Keratinocyte (primary cell): ENCODE results near the gene SWT1.

Experiments
- CTCF ChIP-seq, 3 experiments: IDR thresholded peaks in 1 of 3; conservative IDR thresholded peaks in 1 of 3; optimal IDR thresholded peaks in 1 of 3; 2 replicates in 2 of 3; 3 replicates in 1 of 3; pipeline versions ENCODE3 to v1.5.1; 2011; ENCODE audit warnings: low read length in 3 of 3, mild to moderate bottlenecking in 3 of 3, moderate library complexity in 2 of 3, control low read depth in 1 of 3, inconsistent platforms in 1 of 3; ENCODE audit not compliant: insufficient read depth in 2 of 3; ENCODE audit errors: extremely low read depth in 1 of 3
- EZH2 ChIP-seq: IDR thresholded peaks from one replicate; pipeline ENCODE4 v1.6.1; 2012; ENCODE audit warnings: inconsistent platforms, mild to moderate bottlenecking, low read length, moderate library complexity

- TF ChIP-seq CTCF (optimal IDR thresholded peaks at IDR 0.05 in 1 of 3, IDR thresholded peaks at IDR 0.05 in 1 of 3, conservative IDR thresholded peaks at IDR 0.05 in 1 of 3; ENCODE audit: extremely low read depth in 1 of 3, insufficient read depth in 2 of 3, low read length in 3 of 3) = no peak
- TF ChIP-seq EZH2 = no peak
Observed at GRCh38 chr1:185144233-185144632, 12.7 kb upstream of the SWT1 start.
